GM19397 (cell line): Measurements from ENCODE around the gene LHFPL6.

Source experiments
- ATAC-seq: cut with Tn5 transposase; IDR thresholded peaks from one replicate; pipeline ENCODE4 v1.9.1; 2021; ENCODE audit warnings: mild to moderate bottlenecking, moderate library complexity; ENCODE audit not compliant: unreplicated experiment

LHFPL6 gene

DNA sequence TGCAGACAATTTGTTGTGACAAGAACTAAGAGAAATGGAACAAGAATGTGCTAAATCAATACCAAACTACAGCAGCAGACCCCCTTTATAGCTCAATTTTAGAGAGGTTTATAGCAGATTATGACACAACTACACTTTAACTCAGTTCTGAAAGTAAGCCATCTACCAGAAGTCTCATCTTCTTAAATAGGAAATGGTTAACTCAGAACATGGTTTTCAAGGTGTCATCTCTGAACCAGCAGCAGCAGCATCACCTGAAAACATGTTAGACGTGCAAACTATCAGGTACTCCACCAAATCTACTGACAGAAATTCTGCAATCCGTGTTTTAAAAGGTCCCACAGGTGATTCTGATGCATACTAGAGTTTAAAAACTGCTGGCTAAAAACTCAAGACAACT lies 6.8 kb downstream of the LHFPL6 start:
- ATAC-seq = no peak

DNA sequence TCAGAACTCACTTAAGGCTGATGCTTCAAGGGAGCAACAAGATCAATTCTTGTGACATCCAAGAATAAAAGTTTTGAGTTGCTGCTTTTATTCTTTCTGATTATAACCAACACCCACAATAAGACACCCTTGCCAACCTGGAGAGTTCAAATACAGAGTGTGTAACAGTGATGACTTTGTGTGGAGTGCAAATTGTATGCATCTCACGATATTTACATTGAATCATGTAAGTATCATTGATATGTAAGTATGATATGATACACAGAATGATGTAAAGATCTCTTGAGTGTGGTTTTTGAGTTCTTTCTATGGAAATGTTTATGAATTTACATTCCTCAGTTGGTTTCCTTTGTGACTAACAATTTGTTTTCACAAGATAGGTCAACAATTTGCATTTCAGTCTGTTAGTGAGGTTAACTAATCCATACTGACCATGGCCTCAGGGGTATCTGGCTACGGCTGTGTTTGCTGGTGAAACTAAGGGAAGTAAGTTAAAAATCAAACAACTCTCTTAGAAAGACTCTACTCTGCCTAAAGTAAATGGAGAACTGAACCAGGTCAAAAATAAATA lies 12.4 kb downstream of the LHFPL6 start:
- no peak for ATAC-seq

DNA sequence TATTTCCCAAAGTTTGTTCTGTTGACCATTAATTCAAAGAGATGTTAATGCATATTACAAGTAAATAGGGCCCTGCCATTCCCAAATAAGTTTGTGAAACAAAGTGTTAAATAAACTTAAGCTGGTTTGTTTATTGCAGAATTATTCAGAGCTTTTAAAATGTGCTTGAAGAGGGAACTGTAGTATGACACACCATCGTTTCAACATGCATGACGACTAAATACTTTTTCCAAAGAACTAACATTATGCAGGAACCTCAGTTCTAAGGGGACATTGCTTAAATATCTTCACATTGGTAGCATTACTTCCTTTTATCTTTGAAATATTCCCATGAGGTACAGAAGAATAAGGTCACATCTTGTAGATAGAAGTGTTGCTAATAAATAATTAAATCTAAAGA lies 14.6 kb downstream of the LHFPL6 start:
- ATAC-seq = no peak

DNA sequence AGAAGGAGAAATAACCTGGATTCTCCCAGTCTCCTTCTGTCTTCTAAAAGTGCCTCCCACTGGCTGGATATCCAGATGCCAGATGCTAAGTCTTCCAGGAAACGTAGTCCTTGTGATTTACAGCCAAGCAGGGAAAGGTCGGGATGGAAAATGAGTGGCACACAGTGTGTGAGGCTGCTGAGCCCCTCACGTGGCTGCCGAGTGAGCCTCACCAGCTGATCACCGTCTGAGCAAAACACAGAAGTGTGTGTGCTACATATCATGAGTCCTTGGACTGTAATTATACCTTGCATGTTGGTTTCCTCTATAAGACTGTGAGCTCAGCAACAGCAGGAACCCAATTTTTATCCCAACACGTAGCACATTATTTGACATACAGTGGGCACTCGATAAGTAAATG lies 15.1 kb downstream of the LHFPL6 start:
- ATAC-seq = no peak

DNA sequence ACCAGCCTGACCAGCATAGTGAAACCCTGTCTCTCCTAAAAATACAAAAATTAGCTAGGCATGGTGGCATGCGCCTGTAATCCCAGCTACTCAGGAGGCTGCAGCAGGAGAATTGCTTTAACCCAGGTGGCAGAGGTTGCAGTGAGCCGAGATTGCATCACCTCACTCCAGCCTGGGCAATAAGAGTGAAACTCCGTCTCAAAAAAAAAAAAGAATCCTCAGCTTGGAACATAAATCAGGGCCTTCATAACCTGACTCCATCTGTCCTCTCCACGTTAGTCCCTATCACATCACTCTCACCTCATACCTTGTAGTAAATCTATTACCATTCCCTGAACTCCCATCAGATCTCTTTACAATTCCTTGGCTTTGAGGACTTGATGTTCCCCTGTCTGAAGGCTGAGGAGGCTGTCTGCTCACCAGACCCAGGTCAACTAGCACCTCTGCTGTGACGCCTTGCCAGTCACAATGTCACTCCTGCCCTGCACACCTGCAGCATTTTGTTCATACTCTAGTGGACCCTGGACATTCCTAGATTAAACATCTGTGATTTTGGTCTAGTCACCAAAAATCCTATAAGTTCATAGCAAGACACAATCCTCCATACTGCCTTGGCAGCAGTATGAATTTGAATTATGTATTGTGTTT lies 15.9 kb downstream of the LHFPL6 start:
- ATAC-seq = no peak

DNA sequence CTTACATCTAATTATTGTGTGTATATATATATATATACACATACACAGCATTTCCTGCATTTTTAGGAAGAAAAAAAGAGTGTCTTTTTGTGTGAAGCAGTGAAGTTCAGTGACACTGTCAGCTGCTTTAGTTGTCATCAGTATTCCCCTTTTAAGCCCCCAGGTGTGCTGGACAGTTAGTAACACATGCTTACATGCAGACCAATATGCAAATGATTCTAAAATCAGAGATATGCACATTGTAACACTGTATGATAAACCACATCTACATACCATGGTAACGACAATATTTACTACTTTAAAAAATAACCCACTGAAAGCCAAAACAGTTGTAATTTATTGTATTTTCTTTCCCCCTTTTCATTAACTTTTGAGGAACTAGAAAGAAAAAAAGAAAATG lies 16.8 kb downstream of the LHFPL6 start:
- ATAC-seq = no peak

DNA sequence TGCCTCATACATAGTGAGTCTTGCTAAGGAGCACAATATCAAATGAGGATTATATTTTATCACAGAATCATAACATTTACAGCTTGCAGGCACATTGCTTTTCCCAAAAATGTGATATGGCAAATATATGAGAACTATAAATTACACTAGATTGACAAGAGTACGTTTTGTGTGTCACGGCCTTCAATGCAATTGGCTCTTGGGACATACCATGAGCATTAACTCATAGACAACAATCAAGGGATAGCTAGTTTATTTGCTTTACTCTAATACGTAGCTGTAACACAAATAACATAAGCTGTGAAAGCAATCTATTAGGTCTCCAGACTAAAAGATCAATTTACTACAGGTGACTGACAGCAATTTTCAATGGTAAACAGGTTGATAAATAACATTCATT lies 17.8 kb downstream of the LHFPL6 start:
- no peak for ATAC-seq

DNA sequence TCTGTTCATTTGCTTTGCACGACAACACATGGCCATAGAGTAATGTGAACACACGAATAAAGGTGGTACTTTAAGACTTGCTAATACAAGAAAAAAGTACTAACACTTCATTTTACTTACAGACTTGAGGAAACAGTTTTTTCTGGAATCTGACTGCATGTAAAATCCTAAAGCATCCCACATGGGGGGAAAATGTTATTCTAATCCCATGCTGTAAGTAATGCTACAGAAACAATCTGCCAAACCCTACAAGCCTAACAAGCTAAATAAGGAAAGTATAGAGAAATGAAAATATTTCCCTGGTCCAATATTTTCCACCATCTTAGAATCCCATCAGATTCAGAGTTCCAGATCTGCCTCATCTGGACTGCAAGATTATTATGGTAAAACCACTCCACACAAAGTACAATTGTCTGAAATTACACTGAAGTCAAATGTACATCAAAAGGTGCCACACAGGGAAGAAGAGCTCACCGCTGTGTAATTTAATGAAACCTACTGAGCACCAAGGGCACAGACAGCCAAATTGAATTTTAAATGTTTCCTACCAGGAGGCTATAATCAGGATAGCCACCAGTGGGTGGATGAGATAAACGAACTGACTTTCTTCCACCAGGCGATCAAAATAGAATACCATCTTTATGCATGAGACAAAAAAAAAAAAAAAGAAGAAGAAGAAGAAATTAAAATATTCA lies 22.0 kb downstream of the LHFPL6 start:
- no peak for ATAC-seq

DNA sequence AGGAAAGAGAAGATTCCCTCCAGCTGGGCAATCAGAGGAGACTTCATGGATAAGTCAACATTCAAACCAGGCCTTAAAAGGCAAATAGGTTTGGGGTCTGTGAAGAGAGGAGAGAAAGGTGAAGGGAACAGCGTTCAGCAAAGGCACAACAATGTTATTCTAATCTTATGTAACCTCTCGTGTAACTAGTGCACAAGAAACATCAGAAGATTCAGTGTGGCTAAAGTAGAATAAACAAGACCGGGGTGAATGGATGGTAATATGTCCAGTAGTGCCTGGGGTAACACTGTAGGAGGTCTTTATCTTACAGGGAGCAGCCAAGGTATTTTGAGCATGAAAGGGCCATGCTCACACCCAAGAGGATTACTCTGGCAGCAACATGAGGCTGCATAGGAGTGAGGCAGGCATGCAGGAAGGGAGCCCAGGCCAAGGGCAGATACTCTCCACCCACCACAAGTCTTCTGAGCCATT lies 24.1 kb downstream of the LHFPL6 start:
- no peak for ATAC-seq

DNA sequence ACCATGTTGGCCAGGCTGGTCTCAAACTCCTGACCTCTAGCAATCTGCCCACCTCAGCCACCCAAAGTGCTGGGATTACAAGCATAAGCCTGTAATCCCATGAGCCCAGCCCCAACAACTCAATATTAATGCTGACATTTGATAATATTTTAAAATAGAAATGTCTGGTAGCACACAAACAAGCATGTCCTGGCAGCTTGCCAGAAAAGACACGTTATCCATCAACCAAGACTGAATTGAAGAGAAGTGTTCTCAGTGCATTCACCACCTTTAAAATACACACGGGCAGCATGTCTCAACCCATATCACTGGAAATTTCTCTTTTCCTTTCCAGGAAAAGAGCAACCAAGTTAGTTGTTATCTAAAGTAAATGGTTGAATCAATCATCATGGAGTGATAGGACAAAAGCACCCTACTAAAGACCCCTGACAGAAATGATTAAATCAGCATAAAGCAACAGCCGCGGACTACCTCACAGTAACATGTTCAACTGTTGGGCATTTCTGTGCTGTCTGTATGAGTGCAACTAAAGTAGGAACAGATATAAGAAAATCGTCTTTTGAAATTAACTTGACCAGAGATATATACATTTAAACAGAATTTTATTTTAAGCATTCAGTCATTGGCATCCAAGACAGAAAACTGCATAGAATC lies 25.0 kb downstream of the LHFPL6 start:
- no peak for ATAC-seq

DNA sequence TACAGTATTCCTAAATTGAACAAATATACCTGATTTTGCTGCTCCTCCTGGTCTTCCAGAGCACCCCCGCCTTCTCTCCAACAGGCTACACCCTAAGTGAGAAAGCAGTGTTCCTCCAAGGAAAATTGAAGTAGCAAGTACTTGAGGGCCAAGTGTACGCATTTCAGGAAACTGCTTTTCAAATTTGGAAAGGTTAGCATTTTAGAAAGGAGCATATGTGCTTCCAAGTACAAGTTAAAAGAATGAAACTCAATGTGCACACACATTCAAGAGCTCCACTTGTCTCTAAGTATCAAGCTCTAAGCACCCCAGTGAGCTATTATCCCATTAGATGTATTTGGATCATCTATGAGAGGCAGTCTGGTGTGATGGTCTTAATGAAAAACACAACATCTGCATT lies 25.8 kb downstream of the LHFPL6 start:
- ATAC-seq = no peak

DNA sequence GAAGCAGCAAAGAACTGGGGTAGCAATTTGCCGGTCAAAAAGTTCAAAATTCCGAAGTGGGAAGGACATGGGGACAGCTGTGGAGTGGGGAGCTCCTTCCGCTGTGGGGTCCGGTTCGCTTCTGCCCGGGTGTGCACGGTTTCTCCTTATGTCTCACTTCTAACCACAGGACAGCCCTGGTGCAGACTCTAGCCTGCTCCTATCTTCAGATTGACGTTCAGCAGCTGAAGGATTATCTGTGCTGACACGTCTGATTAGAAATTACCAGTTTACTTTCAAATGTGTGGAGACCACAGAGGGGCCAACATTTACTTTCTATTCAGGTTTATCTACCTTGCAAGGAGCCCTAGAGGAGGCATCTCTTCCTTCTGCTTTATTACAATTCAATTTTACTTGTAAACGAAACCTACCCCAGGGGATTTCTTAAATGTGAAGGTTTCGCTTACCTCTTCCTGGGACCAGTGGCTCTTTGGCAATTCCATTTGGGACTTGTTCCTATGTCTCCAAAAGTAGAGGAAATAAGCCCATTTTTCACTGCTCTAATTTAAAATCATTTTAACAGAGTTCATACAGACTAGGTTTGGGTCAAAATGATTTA lies 27.3 kb downstream of the LHFPL6 start:
- ATAC-seq = no peak

DNA sequence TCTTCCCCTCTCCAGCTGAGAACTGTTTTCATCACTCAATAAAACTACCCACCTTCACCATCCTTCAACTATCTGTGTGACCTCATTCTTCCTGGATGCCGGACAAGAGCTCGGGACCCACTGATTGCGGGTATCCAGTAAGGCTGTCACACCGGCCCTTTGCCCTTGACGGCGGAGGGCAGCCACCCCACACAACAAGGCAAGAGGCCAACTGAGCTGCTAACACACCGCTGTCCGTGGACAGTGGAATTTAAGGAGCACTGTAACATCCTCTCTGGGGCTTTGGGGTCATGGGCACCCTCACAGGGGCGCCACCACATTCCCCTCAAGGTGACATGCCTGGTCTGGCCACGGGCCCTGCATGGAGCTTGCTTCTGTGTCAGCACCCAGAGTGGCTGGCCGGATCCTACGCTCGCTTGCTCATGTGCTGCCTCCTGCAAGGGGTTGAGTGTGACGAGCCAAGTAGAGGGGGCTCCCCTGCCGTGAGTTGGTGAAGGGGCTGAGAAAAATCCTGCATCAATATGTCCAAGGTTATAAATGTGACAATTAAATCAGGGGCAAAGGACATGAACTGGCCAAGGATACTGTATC lies 31.4 kb downstream of the LHFPL6 start:
- no peak for ATAC-seq

DNA sequence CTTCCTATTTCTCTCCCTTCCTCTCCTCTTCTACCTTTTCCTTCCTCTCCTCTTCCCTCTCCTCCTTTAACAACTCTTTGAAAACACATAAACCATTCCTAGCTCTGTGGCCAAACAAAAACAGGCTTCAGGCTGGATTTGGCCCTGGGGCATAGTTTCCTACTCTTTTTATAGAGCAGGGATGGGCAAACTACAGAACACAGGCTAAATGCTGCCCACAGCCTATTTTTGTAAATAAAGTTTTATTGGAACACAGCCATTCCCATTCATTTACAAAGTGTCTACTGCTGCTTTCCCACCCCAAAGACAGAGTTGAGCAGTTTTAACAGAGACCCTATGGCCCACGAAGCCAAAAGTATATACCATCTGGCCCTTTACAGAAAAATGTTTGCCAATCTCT lies 35.4 kb downstream of the LHFPL6 start:
- ATAC-seq = no peak

DNA sequence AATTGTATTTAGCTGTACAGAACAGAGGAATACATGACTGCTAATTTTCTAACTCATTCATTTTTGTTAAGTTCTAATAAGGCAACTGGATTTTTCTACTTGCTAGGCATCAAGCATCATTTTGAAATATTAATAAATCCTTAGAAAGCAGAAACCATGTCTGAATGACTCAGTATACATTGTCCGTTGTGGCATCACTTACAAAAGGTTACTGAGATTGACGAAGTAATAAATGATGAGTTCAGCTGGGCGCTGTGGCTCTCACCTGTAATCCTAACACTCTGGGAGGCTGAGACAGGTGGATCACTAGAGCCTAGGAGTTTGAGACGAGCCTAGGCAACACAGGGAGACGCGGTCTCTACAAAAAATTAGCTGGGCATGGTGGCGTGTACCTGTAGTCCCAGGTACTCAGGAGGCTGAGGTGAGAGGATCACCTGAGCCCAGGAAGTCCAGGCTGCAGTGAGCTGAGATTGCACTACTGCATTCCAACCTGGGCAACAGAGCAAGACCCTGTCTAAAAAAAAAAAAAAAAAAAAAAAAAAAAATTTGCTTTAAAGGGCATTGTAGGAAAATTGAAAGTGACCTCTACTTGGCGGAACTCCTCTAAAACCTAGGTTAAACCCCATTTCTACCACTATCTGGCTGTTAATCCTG lies 36.6 kb downstream of the LHFPL6 start:
- no peak for ATAC-seq

DNA sequence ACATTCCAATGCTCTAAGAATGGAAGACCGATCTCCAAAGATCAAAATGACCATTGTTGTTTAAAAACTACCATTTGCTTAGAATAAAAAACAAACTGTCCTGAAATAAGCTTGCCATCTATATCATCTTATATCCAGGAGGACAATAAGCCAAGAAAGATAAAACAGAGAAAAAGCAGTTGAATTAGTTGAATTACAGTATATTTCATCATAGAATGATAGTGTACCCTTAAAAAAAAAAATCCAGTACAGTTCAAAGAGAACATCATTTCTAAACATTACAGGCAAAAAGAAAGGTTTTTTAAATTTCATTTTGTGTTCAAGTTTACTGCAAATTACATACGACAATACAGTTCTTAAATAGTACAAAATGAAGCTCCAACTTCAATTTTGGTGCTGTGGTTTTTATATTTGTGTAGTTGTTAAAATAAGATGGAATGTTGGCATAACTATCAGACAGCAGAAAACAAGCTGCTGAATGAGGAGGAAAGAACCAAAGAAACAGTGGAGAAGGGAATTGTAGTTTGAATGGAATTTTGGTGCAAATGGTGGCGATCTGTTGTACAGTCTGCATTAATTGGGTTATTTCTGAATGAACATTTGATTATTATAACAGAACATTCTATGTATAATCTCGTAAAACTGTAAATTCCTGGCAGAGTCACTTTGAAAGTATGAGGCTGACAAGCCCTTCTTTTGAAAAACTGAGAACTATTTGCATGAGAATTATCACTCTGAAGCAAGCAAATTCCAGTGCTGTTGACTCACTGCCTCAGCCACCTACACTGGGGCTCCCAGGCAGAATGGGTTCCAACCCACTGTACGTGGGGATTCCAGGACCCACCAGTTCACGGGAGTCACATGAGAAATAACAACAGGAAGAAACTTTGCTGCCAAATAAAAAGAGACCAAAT lies 37.7 kb downstream of the LHFPL6 start:
- ATAC-seq = no peak

DNA sequence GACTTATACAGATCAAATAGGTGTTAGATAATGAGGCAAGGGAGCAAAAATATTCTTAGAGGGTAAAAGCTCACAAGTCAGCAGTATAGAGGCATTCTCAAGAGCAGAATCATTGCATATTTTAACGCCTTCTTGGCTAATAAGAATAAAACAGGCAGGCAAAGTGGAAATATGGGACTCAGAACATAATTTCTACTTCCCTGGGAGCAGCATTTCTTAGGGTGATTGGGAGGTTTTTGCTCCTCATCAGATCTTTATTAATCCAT lies 39.6 kb downstream of the LHFPL6 start:
- ATAC-seq = no peak

DNA sequence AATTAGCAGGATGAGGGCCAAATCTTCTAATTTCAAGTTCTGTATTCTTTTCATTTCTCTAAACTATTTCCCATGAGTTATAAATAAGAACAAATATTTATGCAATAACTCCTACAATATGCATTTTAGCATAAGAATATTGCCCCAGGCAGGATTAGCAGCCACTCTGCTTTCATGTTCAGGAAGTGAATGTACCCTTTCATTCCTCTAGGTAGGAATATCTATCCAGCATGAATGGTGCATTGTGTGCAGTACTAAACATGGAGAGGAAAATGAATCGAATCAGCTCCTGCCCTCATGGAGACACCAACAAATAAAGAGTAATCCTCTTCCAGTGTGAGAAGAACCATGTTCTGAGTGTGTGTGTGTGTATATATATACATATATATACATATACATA lies 41.0 kb downstream of the LHFPL6 start:
- ATAC-seq = no peak

DNA sequence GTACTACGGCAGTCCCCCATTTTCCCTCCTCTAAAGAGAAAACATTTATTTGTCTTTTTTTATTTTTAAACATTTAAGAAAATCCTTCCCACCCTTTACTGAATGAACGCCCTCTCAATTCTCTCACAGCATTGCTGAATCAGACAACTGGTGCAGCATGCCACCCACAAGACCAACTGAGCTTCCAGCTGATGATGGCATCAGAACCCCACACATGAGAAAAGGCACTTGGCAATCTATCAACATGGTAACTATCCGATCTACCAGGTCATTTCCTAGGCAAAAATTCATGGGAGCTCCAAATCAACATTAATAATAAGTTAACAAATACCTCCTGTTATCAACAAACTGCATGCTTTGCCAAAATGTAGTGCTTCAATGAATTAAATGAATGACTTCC lies 43.1 kb downstream of the LHFPL6 start:
- ATAC-seq = no peak
